Panc1 (cell line): ENCODE results near the gene CASP5.
"Not testable (repeated sequence)": the region's sequence is repeated elsewhere in the genome, so short reads cannot be mapped to it uniquely, and the experiment has no call there.

Source experiments
- POLR2AphosphoS5 ChIP-seq: IDR thresholded peaks from 2 replicates; pipeline ENCODE4 v1.6.1; 2012; ENCODE audit warnings: mild to moderate bottlenecking, low read depth, low read length, moderate library complexity
- TF ChIP-seq, protein P1 (sequence below): fragments of 450-650 bp; IDR thresholded peaks from 2 replicates; pipeline ENCODE4 v1.5.1; 2017; ENCODE audit warnings: mild to moderate bottlenecking
- TF ChIP-seq, protein P2 (sequence below), 2 experiments: IDR thresholded peaks; 2 replicates each; pipeline ENCODE4 v1.6.1; 2011 to 2012; ENCODE audit warnings: low read depth in 2 of 2, control low read depth in 1 of 2, low read length in 1 of 2, mild to moderate bottlenecking in 1 of 2, moderate library complexity in 1 of 2; ENCODE audit not compliant: insufficient read depth in 1 of 2

DNA sequence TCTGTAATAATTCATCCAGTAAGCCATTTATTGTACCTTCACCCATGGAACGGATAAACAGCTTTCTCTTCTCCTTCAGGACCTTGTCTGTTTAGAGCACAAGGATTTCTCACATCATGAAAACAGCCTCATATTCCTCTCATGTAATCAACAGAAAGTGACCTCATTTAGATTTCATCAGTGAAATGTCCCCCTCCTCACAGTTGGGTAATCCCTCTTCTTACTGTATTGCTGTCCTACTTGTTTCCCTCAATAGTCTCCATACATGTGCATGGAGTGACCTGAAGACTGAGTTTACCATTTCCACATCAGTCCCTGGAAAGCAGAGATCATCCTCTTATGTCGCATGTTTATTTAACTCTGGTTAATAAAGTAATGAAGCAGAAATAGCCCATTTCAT lies 11.4 kb upstream of the CASP5 start:
- TF ChIP-seq, protein P1, sequence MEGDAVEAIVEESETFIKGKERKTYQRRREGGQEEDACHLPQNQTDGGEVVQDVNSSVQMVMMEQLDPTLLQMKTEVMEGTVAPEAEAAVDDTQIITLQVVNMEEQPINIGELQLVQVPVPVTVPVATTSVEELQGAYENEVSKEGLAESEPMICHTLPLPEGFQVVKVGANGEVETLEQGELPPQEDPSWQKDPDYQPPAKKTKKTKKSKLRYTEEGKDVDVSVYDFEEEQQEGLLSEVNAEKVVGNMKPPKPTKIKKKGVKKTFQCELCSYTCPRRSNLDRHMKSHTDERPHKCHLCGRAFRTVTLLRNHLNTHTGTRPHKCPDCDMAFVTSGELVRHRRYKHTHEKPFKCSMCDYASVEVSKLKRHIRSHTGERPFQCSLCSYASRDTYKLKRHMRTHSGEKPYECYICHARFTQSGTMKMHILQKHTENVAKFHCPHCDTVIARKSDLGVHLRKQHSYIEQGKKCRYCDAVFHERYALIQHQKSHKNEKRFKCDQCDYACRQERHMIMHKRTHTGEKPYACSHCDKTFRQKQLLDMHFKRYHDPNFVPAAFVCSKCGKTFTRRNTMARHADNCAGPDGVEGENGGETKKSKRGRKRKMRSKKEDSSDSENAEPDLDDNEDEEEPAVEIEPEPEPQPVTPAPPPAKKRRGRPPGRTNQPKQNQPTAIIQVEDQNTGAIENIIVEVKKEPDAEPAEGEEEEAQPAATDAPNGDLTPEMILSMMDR = not testable (repeated sequence)
- not testable (repeated sequence) for TF ChIP-seq POLR2AphosphoS5
- TF ChIP-seq, protein P2, sequence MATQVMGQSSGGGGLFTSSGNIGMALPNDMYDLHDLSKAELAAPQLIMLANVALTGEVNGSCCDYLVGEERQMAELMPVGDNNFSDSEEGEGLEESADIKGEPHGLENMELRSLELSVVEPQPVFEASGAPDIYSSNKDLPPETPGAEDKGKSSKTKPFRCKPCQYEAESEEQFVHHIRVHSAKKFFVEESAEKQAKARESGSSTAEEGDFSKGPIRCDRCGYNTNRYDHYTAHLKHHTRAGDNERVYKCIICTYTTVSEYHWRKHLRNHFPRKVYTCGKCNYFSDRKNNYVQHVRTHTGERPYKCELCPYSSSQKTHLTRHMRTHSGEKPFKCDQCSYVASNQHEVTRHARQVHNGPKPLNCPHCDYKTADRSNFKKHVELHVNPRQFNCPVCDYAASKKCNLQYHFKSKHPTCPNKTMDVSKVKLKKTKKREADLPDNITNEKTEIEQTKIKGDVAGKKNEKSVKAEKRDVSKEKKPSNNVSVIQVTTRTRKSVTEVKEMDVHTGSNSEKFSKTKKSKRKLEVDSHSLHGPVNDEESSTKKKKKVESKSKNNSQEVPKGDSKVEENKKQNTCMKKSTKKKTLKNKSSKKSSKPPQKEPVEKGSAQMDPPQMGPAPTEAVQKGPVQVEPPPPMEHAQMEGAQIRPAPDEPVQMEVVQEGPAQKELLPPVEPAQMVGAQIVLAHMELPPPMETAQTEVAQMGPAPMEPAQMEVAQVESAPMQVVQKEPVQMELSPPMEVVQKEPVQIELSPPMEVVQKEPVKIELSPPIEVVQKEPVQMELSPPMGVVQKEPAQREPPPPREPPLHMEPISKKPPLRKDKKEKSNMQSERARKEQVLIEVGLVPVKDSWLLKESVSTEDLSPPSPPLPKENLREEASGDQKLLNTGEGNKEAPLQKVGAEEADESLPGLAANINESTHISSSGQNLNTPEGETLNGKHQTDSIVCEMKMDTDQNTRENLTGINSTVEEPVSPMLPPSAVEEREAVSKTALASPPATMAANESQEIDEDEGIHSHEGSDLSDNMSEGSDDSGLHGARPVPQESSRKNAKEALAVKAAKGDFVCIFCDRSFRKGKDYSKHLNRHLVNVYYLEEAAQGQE (IDR thresholded peaks at IDR 0.05; ENCODE audit: insufficient read depth in 1 of 2, low read depth in 2 of 2, low read length in 1 of 2) = not testable (repeated sequence)
